BE2C (cell line): ENCODE data around the gene PERCC1.
"Not testable (repeated sequence)": the region's sequence is repeated elsewhere in the genome, so short reads cannot be mapped to it uniquely, and the experiment has no call there.

Experiments
- DNase-seq: peaks from one replicate; pipeline ENCODE4 v3.0.0-alpha.2; 2020
- H3K27me3 ChIP-seq: fragments of 250-450 bp; sonication (Bioruptor Pico); 2 replicates; pipeline ENCODE4 v1.5.1; 2020; ENCODE audit warnings: mild to moderate bottlenecking
- H3K36me3 ChIP-seq: fragments of 250-450 bp; sonication (Bioruptor Pico); 2 replicates; pipeline ENCODE4 v1.5.1; 2020; ENCODE audit warnings: mild to moderate bottlenecking
- H3K4me1 ChIP-seq: fragments of 250-450 bp; sonication (Bioruptor Pico); 2 replicates; pipeline ENCODE4 v1.5.1; 2020
- H3K4me3 ChIP-seq: 2 replicates; pipeline ENCODE4 v1.5.1; 2011; ENCODE audit warnings: low read depth, low read length
- H3K9me3 ChIP-seq: fragments of 250-450 bp; sonication (Bioruptor Pico); 2 replicates; pipeline ENCODE4 v1.5.1; 2020
- CTCF ChIP-seq: IDR thresholded peaks from 2 replicates; pipeline ENCODE4 v1.5.1; 2012; ENCODE audit warnings: mild to moderate bottlenecking, low read depth, low read length

PERCC1 gene

GRCh38 chr16:1474796-1475551 is 44.1 kb downstream of the PERCC1 start, which contains the start of gene CLCN7:
TSS of gene CLCN7 (minus strand) at chr16:1475028. CDS start at chr16:1474974, 54 bp downstream.
- Histone ChIP-seq H3K9me3 (no peaks in the 10 kb centered on the region; the same call in 1 of the 2 replicates), H3K4me1 (no peaks in the 10 kb centered on the region), H3K36me3 (no peaks in the 10 kb centered on the region), H3K4me3 (peak within 1 kb of the TSS; percentile 81), H3K27me3 (no peaks in the 10 kb centered on the region)
- no peak for TF ChIP-seq CTCF
- DNase-seq = peak; percentile 92

GRCh38 chr16:1475552-1476114 is 44.8 kb downstream of the PERCC1 start:
- Histone ChIP-seq H3K9me3 (no peaks in the 10 kb centered on the region; the same call in 1 of the 2 replicates), H3K36me3 (no peaks in the 10 kb centered on the region), H3K4me1 (no peaks in the 10 kb centered on the region), H3K27me3 (no peaks in the 10 kb centered on the region), H3K4me3 (peak overlapping the region; percentile 81)
- DNase-seq = no peak
- no peak for TF ChIP-seq CTCF

- Histone ChIP-seq H3K36me3 (no peaks in the 10 kb centered on the region), H3K4me3 (no peak overlapping the region), H3K27me3 (no peaks in the 10 kb centered on the region; the same call in 1 of the 2 replicates), H3K4me1 (no peaks in the 10 kb centered on the region), H3K9me3 (no peaks in the 10 kb centered on the region; the same call in 1 of the 2 replicates)
- no peak for DNase-seq
- no peak for TF ChIP-seq CTCF
Observed at GRCh38 chr16:1477033-1477432, 46.2 kb downstream of the PERCC1 start.

GRCh38 chr16:1478937-1479336 is 48.1 kb downstream of the PERCC1 start:
- H3K27me3 ChIP-seq = peaks cover 13% of the 10 kb centered on the region; the same call in 1 of the 2 replicates
- DNase-seq, H3K4me1 ChIP-seq, H3K4me3 ChIP-seq, H3K9me3 ChIP-seq, H3K36me3 ChIP-seq: not testable (repeated sequence)

GRCh38 chr16:1481906-1482835 is 51.3 kb downstream of the PERCC1 start:
- Histone ChIP-seq H3K4me3 (no peak overlapping the region), H3K9me3 (no peaks in the 10 kb centered on the region; the same call in 1 of the 2 replicates), H3K4me1 (no peaks in the 10 kb centered on the region), H3K27me3 (peaks cover 14% of the 10 kb centered on the region; the same call in 1 of the 2 replicates), H3K36me3 (no peaks in the 10 kb centered on the region)
- no peak for TF ChIP-seq CTCF
- DNase-seq = no peak
